H9 (cell line): Measurements from ENCODE around the gene CCR7. TPM values are rescaled to one million over a fixed set of nuclear protein-coding genes. Genes with fewer than 3 reads are reported as not detected.

Source experiments
- DNase-seq: peaks from one replicate; pipeline ENCODE4 v3.0.0-alpha.2; 2017
- H2AFZ ChIP-seq: one replicate; pipeline ENCODE4 v1.6.1; 2013; ENCODE audit warnings: mild to moderate bottlenecking, low read length, control low read depth, moderate library complexity
- H2AK5ac ChIP-seq: 2 replicates; pipeline ENCODE4 v1.6.1; 2013; ENCODE audit warnings: low read length, control low read depth, mixed read lengths; ENCODE audit not compliant: insufficient read length
- H2BK120ac ChIP-seq: one replicate; pipeline ENCODE4 v1.6.1; 2013; ENCODE audit warnings: low read depth, mild to moderate bottlenecking, low read length, control low read depth, inconsistent platforms; ENCODE audit not compliant: poor library complexity, severe bottlenecking
- H2BK12ac ChIP-seq: 2 replicates; pipeline ENCODE4 v1.6.1; 2013; ENCODE audit warnings: low read length, control low read depth, mixed read lengths, low read depth; ENCODE audit not compliant: insufficient read length
- H2BK15ac ChIP-seq: 2 replicates; pipeline ENCODE4 v1.6.1; 2013; ENCODE audit warnings: low read depth, low read length, control low read depth
- H2BK20ac ChIP-seq: one replicate; pipeline ENCODE4 v1.6.1; 2013; ENCODE audit warnings: low read depth, mild to moderate bottlenecking, low read length, control low read depth, inconsistent platforms; ENCODE audit not compliant: poor library complexity, severe bottlenecking
- H2BK5ac ChIP-seq: 2 replicates; pipeline ENCODE4 v1.6.1; 2013; ENCODE audit warnings: low read length, control low read depth, mixed read lengths; ENCODE audit not compliant: insufficient read length
- H3K14ac ChIP-seq: 2 replicates; pipeline ENCODE4 v1.6.1; 2013; ENCODE audit warnings: low read length, control low read depth; ENCODE audit not compliant: insufficient read depth
- H3K18ac ChIP-seq: 2 replicates; pipeline ENCODE4 v1.6.1; 2013; ENCODE audit warnings: low read depth, mild to moderate bottlenecking, mixed read lengths, low read length, control low read depth; ENCODE audit not compliant: insufficient read length
- H3K23ac ChIP-seq: 2 replicates; pipeline ENCODE4 v1.6.1; 2013; ENCODE audit warnings: low read length, control low read depth, mixed read lengths, low read depth; ENCODE audit not compliant: insufficient read length
- H3K23me2 ChIP-seq: 2 replicates; pipeline ENCODE4 v1.6.1; 2013; ENCODE audit warnings: low read depth, mild to moderate bottlenecking, mixed read lengths, low read length, control low read depth; ENCODE audit not compliant: insufficient read length, poor library complexity, severe bottlenecking
- H3K27ac ChIP-seq: 2 replicates; pipeline ENCODE4 v1.5.1; 2013; ENCODE audit warnings: low read length, control low read depth, mixed read lengths, low read depth; ENCODE audit not compliant: insufficient read length
- H3K27me3 ChIP-seq: 2 replicates; pipeline ENCODE4 v1.6.1; 2013; ENCODE audit warnings: low read length, control low read depth, inconsistent platforms; ENCODE audit not compliant: insufficient read depth
- H3K4ac ChIP-seq: 2 replicates; pipeline ENCODE4 v1.6.1; 2013; ENCODE audit warnings: low read depth, mild to moderate bottlenecking, control low read depth, inconsistent platforms, low read length, moderate library complexity
- H3K4me1 ChIP-seq: 2 replicates; pipeline ENCODE4 v1.6.1; 2013; ENCODE audit warnings: low read length, control low read depth, inconsistent platforms; ENCODE audit not compliant: insufficient read depth
- H3K4me2 ChIP-seq: 2 replicates; pipeline ENCODE4 v1.6.1; 2013; ENCODE audit warnings: low read length, control low read depth, mixed read lengths; ENCODE audit not compliant: insufficient read length, insufficient read depth
- H3K56ac ChIP-seq: 2 replicates; pipeline ENCODE4 v1.6.1; 2013; ENCODE audit warnings: low read depth, mild to moderate bottlenecking, mixed read lengths, low read length, control low read depth; ENCODE audit not compliant: insufficient read length
- H3K79me1 ChIP-seq: 2 replicates; pipeline ENCODE4 v1.6.1; 2013; ENCODE audit warnings: low read depth, mild to moderate bottlenecking, moderate library complexity, low read length, control low read depth, inconsistent platforms; ENCODE audit not compliant: insufficient read depth, poor library complexity, severe bottlenecking
- H3K79me2 ChIP-seq: 2 replicates; pipeline ENCODE4 v1.6.1; 2013; ENCODE audit warnings: low read length, control low read depth, inconsistent platforms; ENCODE audit not compliant: insufficient read depth
- H3K9ac ChIP-seq: 2 replicates; pipeline ENCODE4 v1.6.1; 2013; ENCODE audit warnings: low read length, control low read depth, mixed read lengths; ENCODE audit not compliant: insufficient read length; ENCODE audit errors: extremely low read depth
- H3K9me3 ChIP-seq: one replicate; pipeline ENCODE4 v1.6.1; 2013; ENCODE audit warnings: low read depth, low read length, inconsistent platforms; ENCODE audit not compliant: control insufficient read depth
- H3T11ph ChIP-seq: one replicate; pipeline ENCODE4 v1.6.1; 2013; ENCODE audit warnings: mild to moderate bottlenecking, low read length, control low read depth, inconsistent platforms
- H4K20me1 ChIP-seq: one replicate; pipeline ENCODE4 v1.6.1; 2013; ENCODE audit not compliant: control insufficient read depth, insufficient read length, insufficient read depth
- H4K5ac ChIP-seq: 2 replicates; pipeline ENCODE4 v1.6.1; 2013; ENCODE audit warnings: low read depth, mild to moderate bottlenecking, mixed read lengths, low read length, control low read depth; ENCODE audit not compliant: insufficient read length
- H4K8ac ChIP-seq: replicated peaks from 2 replicates; pipeline ENCODE4 v1.6.1; 2013; ENCODE audit warnings: low read length, control low read depth, mixed read lengths, low read depth; ENCODE audit not compliant: insufficient read length
- H4K91ac ChIP-seq: 2 replicates; pipeline ENCODE4 v1.6.1; 2013; ENCODE audit warnings: low read depth, mild to moderate bottlenecking, moderate library complexity, mixed read lengths, low read length, control low read depth; ENCODE audit not compliant: insufficient read length
- H3K27ac Mint-ChIP-seq, 3 experiments: 2 replicates in 2 of 3; 3 replicates in 1 of 3; pipeline ENCODE4 v1.8.0; 2020 to 2021; ENCODE audit warnings: mixed read lengths in 3 of 3, mild to moderate bottlenecking in 1 of 3, moderate library complexity in 1 of 3
- H3K27me3 Mint-ChIP-seq: 2 replicates; pipeline ENCODE4 v1.8.0; 2021; ENCODE audit warnings: low read depth, mild to moderate bottlenecking, moderate library complexity, mixed read lengths
- H3K36me3 Mint-ChIP-seq, 3 experiments: 2 replicates in 2 of 3; 3 replicates in 1 of 3; pipeline ENCODE4 v1.8.0; 2020 to 2021; ENCODE audit warnings: low read depth in 3 of 3, mixed read lengths in 3 of 3; ENCODE audit not compliant: insufficient read depth in 1 of 3
- H3K4me1 Mint-ChIP-seq, 2 experiments: 2 replicates each; pipeline ENCODE4 v1.8.0; 2020; ENCODE audit warnings: mixed read lengths in 2 of 2
- H3K4me3 Mint-ChIP-seq, 2 experiments: 2 replicates in 1 of 2; 3 replicates in 1 of 2; pipeline ENCODE4 v1.8.0; 2020 to 2021; ENCODE audit warnings: mild to moderate bottlenecking in 2 of 2, mixed read lengths in 2 of 2, moderate library complexity in 1 of 2
- H3K9me3 Mint-ChIP-seq, 2 experiments: 2 replicates in 1 of 2; 3 replicates in 1 of 2; pipeline ENCODE4 v1.8.0; 2020; ENCODE audit warnings: mild to moderate bottlenecking in 2 of 2, mixed read lengths in 2 of 2, moderate library complexity in 1 of 2
- CTCF ChIP-seq: fragments of 200-600 bp; sonication (generic); conservative IDR thresholded peaks from 3 replicates; pipeline ENCODE4 v1.8.0; 2021; ENCODE audit warnings: antibody characterized with exemption, mild to moderate bottlenecking
- whole genome bisulfite sequencing: extraction: QIAGEN DNeasy Blood & Tissue Kit; methylation state at CpG from one replicate; pipeline ENCODE4 v1.1.7; 2013; ENCODE audit warnings: missing lambda C conversion rate, low lambda C conversion rate, mixed read lengths; ENCODE audit not compliant: insufficient read length; ENCODE audit errors: extremely low coverage; 5-methylcytosine and 5-hydroxymethylcytosine counted together
- total RNA-seq: library from RNA; stranded (reverse); gene quantifications from 2 replicates; pipeline ENCODE4 v1.2.1, GENCODE V29; 2021

The CCR7 gene
- total RNA-seq, 1 experiment from 2014 or later = 0.31 TPM

- DNase-seq = no peak
- no peak overlapping the region for H2BK20ac ChIP-seq
- H4K20me1 ChIP-seq = no peaks in the 10 kb centered on the region
- H3K9ac ChIP-seq = no peak overlapping the region
- no peaks in the 10 kb centered on the region for H3K79me2 ChIP-seq
- H4K5ac ChIP-seq = no peak overlapping the region
- no peak overlapping the region for H3K27ac ChIP-seq
- H4K8ac ChIP-seq = no peak overlapping the region
- no peak overlapping the region for H3K4me3 Mint-ChIP-seq
- no peak overlapping the region for H3K23ac ChIP-seq
- no peaks in the 10 kb centered on the region for H3K36me3 Mint-ChIP-seq
- no peak overlapping the region for H2BK120ac ChIP-seq
- peaks cover 5% of the 10 kb centered on the region; the same call in 1 of the 2 replicates for H3K4me1 ChIP-seq
- no peak overlapping the region; a peak in 1 of 7 replicates for H3K27ac Mint-ChIP-seq
- TF ChIP-seq CTCF = no peak
- no peaks in the 10 kb centered on the region for H3K23me2 ChIP-seq
- H3T11ph ChIP-seq = no peak overlapping the region
- no peak overlapping the region for H2AK5ac ChIP-seq
- H3K79me1 ChIP-seq = no peaks in the 10 kb centered on the region
- no peak overlapping the region for H3K14ac ChIP-seq
- H3K4me2 ChIP-seq = no peak overlapping the region
- H2BK12ac ChIP-seq = no peak overlapping the region
- H2BK5ac ChIP-seq = no peak overlapping the region
- no peak overlapping the region for H2BK15ac ChIP-seq
- no peaks in the 10 kb centered on the region for H3K9me3 Mint-ChIP-seq
- no peak overlapping the region for H2AFZ ChIP-seq
- peaks cover 20 to 24% of the 10 kb centered on the region in 2 experiments for H3K4me1 Mint-ChIP-seq
- H3K4ac ChIP-seq = no peak overlapping the region
- no CpG with 5 or more reads among the region's 8 CpGs for WGBS
- no peak overlapping the region for H4K91ac ChIP-seq
- no peaks in the 10 kb centered on the region for H3K9me3 ChIP-seq
- 0 out of 2 replicates have a peak, but pooled peaks cover 3% of the 10 kb centered on the region for H3K27me3 Mint-ChIP-seq
- no peaks in the 10 kb centered on the region for H3K27me3 ChIP-seq
- no peak overlapping the region for H3K56ac ChIP-seq
- no peak overlapping the region for H3K18ac ChIP-seq
Observed at GRCh38 chr17:40604327-40605080, 39.2 kb upstream of the CCR7 start.
